Tibial nerve (tissue), 4 donors: ENCODE data around the gene CDKN2A.

Experiments used
- CTCF ChIP-seq, 5 experiments: fragments of 200-600 bp in 3 of 5; fragments of 450-650 bp in 2 of 5; sonication (generic) in 3 of 5; IDR thresholded peaks; one replicate each; pipeline ENCODE4 v1.5.1; 2016 to 2019; ENCODE audit warnings: antibody characterized with exemption in 5 of 5, mild to moderate bottlenecking in 3 of 5, moderate library complexity in 2 of 5
- EP300 ChIP-seq, 2 donors: sonication (generic); formaldehyde crosslinking; IDR thresholded peaks; one replicate each; pipeline ENCODE4 v1.6.1; 2017; ENCODE audit warnings: antibody characterized with exemption in 2 of 2, mild to moderate bottlenecking in 1 of 2

DNA sequence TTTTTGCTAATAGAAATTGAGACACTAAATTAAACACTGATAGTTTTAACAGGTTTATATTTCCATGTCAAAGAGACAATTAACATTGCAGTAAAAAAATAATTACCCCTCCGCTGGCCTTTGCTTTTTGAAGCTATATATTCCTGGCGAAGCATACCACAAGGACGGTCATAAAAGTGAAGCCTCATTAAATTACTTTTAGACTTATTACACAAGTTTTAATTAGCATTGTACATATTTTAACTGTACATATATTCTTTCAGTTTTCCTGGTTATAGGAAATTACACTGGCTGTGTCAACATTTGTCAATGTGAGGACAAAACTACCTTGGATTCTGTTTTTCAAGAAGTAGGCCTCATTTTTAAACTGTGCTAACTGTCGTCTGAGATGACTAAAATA, 1.2 kb downstream of the CDKN2A start:
- no peak for TF ChIP-seq CTCF (IDR thresholded peaks at IDR 0.05)
- TF ChIP-seq EP300 (IDR thresholded peaks at IDR 0.05): no peak
